GM12865 (cell line): ENCODE measurements around the gene KRTAP27-1.

ENCODE experiments used
- DNase-seq: peaks from one replicate; pipeline ENCODE4 v3.0.0; 2010; ENCODE audit warnings: low read depth
- H3K4me3 ChIP-seq: 2 replicates; pipeline ENCODE4 v1.5.1; 2011; ENCODE audit warnings: mild to moderate bottlenecking, low read depth, low read length, control low read depth
- TF ChIP-seq, protein P1 (sequence below): IDR thresholded peaks from 2 replicates; pipeline ENCODE4 v1.5.1; 2011; ENCODE audit warnings: low read length, control low read depth, low read depth, inconsistent platforms; ENCODE audit not compliant: insufficient read depth; ENCODE audit errors: missing control alignments

KRTAP27-1 gene

DNA sequence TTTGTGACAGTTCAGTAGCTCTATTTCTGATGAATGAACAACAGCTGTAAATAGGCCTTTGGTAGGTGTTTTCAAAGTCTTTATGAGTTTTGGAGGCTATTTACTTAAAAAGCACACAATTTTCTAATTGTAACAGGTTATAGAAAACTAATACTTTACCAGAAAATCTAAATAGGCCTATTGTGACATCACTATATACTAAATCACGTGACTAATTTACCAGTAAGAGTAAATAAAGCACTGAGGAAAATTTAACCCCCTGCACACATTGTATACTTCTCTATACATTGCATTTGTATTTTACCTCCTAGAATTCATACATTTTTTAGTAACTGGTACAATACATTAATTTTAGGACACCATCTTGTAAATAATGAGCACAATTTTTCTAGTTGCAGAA, 32.4 kb downstream of the KRTAP27-1 start:
- no peak overlapping the region for H3K4me3 ChIP-seq
- no peak for DNase-seq
- TF ChIP-seq, protein P1, sequence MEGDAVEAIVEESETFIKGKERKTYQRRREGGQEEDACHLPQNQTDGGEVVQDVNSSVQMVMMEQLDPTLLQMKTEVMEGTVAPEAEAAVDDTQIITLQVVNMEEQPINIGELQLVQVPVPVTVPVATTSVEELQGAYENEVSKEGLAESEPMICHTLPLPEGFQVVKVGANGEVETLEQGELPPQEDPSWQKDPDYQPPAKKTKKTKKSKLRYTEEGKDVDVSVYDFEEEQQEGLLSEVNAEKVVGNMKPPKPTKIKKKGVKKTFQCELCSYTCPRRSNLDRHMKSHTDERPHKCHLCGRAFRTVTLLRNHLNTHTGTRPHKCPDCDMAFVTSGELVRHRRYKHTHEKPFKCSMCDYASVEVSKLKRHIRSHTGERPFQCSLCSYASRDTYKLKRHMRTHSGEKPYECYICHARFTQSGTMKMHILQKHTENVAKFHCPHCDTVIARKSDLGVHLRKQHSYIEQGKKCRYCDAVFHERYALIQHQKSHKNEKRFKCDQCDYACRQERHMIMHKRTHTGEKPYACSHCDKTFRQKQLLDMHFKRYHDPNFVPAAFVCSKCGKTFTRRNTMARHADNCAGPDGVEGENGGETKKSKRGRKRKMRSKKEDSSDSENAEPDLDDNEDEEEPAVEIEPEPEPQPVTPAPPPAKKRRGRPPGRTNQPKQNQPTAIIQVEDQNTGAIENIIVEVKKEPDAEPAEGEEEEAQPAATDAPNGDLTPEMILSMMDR: no peak

DNA sequence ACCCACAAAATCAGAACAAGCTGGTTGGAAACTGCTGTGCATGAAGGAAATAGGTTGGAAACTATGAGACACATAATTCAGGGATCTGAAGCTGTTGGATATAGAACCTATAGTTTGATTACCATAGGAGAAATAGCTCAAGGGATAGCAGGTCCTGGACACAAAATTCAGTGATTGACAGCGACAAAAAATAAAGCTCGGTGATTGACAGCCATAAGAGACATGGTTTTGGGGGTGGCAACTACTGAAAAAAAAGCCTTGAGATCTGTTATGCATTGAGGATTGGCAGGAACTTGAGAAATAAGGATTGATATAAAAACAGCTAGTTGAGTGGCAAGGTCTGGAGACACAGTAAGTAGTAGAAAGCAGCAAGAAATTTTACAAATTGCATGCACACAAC, 48.3 kb downstream of the KRTAP27-1 start, which contains the start of gene KRTAP25-1:
TSS of gene KRTAP25-1 (minus strand) at position 300 of the 400 bp plus-strand sequence. CDS start at position 276, 24 bp downstream.
- no peak for DNase-seq
- H3K4me3 ChIP-seq: no peak within 1 kb of the TSS
- TF ChIP-seq, protein P1: no peak
